GM21528 (cell line): ENCODE results near the gene CNOT6.

ENCODE experiments used
- ATAC-seq: cut with Tn5 transposase; IDR thresholded peaks from one replicate; pipeline ENCODE4 v1.9.1; 2021; ENCODE audit warnings: mild to moderate bottlenecking, moderate library complexity; ENCODE audit not compliant: unreplicated experiment, low FRiP score

The CNOT6 gene

DNA sequence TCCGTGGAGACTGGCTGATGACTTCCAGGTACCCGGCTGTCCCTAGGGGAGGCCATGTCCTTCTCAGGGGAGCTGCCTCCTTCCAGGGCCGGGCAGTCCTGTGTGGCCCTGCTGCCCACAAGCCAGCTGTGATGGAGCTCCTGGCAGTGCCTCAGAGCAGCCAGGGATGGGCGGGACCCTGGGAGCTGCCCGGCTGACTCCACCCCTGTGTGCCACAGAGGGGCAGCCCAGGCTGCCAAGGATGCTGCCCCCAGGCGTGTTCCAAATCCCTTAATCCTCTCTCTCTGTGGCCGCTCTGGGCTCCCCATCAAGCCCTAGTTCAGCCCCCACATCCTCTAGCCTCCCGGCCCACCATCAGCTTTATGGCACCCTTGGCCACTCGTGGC lies 104.1 kb downstream of the CNOT6 start:
- ATAC-seq: no peak

DNA sequence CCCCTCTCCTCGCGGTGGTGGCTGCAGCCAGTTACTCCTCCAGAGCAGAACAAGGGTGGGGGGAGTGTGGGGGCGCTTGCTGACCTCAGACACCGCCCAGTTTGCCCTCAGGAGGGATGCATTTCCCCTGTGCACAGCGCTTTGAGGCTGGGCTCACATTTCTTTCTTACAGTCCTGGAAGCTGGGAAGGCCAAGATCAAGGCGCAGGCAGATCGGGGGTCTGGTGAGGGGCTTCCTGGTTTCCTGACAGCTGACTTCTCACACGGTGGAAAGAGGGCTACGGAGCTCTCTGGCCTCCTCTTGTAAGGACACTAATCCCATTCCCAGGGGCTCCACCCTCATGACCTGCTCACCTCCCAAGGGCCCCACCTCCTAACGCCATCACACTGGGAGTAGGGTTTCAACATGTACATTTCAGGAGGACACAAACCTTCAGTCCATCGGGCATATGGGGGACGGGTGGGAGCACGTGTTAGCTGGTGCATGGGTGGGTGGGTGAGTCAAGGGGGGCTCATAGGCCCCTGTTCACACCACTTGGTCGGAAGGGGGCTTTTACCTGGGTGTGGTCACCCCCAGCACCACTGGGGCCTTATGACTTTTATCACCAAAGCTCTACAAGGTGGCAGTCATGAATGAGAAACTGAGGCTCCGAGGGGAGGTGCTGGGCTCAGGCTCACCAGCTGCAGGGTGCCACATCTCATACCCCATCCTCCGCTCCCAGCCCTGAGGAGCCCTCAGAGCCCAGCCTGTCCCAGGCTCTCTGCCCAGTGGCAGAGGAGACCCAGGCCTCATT lies 104.8 kb downstream of the CNOT6 start:
- no peak for ATAC-seq

DNA sequence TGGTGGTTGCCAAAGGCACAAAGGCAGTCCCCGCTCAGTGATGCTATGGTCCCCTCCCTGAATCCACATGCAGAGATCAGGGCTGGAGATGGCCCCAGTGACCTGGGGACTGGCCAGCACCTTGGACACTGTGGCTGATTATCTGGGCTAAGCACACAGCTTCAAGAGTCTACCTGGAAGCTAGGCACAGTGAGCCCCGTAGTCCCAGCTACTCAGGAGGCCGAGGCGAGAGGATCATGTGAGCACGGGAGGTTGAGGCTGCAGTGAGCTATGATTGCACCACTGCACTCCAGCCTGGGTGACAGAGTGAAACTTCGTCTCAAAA lies 105.4 kb downstream of the CNOT6 start:
- ATAC-seq: no peak

DNA sequence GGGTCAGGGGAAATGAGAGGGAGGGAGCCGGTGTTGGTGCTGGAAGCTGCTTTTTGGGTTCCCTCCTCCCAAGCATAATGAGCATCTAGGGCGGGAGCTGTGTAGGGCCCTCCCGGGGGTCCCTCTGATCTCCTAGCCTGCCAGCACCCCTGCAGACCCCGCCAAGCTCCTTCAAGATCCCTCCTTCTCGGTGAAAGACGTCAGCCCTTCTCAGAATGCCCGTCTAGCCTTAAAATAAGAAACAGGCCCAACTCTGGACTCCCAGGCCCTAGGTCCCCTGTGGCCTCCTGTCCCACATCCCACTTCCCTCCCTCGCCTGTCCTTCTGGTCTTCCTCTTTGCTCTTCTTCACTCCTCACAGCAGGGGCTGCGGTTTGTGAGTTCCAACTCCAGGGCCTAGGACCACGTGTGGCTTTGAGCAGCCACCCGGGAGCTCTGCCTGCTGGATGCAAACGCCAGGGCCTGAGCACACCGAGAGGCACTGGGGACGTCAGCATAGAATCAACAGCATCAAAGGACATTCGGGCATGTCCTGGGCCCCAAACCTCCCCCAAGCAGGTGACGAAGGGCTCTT lies 105.9 kb downstream of the CNOT6 start:
- no peak for ATAC-seq

DNA sequence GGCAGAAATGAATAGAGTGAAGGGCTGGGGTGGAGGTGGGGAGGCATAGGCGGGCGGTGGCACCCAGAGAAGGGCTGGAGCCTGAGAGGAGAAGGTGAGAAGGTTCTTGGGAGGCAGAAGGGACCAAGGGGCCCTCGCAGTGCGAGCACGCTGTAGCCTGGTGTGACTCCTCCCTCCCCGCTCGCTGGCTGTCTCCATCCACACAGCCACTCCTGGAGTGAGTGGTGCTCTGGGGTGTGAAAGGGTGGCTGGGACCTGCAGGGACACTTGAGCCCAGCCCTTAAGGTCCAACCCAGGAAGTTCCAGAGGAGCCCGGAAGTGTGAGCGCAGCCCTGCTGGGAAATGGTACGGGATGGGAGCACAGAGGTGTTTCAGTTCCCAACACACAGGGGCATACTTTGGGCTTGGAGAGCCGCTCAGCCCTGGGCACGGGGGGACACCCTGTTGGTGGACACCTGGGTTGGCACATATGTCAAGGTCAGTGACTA lies 106.4 kb downstream of the CNOT6 start:
- no peak for ATAC-seq

DNA sequence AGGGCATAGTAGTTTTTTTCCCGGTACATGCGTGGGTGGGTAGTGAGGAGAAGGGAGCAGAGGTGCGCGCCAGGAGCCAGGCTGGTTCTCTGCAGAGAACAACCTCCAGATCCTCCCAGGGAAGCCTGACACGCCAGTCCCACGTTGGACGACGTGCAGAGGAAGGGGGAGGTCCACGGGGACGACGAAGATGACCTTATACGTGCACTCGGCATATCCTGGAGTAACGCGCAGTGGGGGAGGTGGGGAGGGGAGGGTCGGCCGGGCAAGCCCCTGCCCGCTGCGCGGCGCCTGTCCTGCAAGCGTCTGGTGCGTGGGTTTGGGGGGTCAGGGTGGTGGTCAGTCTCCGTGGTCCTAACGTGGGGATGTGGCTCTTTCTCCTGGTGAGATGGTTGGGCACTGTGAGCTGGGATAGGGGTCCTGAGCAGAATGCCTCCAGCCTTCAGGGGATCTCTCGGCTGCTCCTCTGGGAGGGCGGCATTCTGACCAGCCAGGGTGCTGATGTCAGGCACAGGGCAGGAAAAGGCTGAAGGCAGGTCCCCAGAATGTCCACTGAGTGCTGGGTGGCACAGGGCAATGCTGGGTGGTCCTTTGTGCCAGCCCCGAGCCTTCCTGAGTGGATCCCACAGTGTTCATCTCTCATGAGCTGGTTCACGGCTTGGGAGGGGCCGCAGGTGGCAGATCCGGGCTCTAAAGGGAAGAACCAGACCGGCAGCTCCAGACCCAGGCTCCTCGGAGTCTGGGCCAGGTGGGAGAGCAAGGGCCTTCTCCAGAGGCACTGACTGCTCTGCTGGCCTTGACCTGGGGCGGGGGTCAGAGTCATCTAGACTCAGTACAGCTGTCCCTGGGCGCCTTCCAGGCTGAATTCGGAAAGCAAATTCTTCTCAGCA lies 107.7 kb downstream of the CNOT6 start:
- no peak for ATAC-seq

DNA sequence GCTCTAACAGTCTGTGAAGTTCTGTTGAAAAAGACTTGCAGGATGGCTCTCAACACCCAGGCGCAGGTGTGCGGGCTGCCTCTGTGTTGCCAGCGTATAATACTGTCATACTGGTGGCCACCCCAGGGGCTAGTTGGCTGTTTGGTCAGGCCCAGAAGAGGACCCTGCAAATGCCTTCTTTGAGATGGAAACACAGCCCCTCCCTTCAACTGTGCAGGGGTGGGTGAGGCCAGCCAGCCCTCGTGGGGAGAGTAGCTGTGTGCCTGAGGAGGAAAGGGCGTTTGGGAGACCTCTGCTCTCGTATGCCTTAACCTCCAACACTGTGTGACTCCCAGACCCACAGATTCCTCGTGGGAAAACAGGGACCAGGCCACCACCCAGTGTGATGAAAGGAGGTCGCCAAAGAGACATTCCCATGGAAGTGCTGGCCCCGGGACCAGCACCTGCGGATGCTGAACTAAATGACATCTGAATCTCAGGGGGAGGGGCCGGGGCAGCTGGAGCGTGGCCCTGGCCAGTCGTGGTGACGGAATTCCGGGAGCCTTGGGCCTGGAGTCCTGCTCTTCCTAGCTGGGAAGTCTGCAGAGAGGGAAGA lies 108.4 kb downstream of the CNOT6 start:
- ATAC-seq: no peak

DNA sequence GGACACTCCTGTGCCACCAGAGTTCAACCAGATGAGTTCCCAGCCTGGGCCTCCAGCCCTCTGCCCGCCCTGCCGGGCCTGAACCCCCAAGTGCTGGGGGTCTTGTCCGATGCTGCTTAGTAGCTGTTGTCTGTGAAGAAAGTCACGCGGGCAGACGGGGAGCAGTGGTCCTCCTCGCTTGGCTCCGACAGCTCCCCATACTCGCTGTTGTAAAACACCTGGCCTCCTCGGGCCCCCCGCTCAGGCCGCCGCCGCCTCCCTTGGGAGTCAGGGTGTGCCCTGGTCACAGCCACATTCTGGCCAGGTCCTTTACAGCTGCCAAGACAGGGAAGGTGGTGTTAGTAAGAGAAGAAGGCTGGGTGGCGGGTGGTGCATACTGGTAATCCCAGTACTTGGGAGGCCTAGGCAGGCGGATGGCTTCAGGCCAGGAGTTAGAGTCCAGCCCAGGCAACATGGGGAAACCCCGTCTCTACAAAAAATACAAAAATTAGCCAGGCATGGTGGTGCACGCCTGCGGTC lies 109.0 kb downstream of the CNOT6 start:
- ATAC-seq: no peak

DNA sequence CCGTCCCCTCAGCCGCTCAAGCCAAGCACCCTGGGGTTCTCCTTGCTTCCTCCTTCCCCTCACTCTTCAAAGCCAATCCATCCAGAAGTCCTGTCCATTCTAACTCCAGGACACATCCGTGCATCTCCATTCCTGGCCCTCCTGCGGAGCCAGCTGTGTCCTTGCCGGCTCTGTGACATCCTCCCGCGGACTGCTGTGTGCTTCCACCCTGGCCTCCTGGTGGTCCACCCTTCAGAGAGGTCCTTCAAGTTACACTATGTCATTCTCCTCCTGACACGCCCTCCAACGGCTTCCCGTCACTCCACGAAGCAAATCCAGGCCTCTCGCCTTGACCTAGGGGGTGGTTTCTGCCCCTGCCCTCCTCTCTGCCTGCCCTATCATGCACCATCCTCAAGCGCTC lies 110.1 kb downstream of the CNOT6 start:
- ATAC-seq: no peak

DNA sequence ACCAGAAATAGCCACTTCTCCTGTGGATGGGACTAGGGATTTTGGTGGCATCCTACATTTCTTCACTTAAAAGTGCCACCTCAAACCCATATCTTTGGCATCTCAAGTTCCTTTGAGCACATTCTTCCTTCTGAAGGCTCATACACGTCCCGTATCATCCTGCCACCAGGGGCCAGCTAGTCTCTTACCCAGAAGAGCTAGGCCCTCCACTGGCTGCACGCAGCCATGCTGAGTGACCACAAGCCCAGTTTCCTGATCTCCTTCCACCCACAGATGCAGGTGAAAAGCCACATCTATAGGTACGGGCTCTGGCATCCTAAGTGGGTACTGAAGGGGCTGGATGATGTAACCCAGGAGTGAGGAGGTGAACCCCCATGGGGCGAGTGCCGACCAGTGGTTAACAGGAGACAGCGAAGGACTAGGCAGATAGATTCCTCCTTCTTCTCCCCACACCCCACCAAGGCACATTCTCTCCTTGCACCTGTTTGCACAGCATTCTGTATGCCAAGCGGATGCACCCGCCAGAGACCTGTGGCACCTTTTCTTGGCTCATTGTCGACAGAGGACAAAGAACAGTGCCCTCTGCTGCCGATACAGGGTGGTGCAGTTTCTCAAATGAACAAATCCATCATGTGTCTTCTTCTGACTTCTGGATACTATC lies 111.5 kb downstream of the CNOT6 start:
- no peak for ATAC-seq

DNA sequence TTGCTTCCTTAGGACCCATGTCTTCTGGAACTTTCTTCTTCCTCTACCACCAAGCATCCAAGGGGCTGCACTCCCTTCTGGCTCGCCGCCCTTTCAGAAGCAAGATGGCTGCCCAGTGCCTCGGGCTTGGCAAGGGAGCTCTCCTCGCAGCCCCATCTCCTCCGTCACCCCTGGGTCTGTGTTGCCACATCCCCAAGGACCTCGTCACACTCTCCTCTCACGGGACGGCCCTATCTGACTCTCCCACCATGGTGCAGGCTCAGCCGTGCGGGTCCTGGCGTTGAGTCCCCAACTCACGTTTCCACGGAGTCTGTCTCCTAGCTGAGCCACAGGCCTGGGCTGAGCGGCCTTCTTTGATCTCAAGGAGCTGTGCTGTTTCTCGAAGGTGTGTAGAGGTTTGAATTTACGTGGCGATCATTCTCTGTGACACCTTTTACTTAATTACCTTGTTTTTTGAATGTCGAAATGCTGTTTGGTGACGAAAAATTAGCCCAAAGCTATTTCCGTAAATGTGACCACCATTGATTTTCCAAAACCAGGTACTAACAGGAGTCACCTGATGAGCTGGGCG lies 112.1 kb downstream of the CNOT6 start:
- ATAC-seq: no peak

DNA sequence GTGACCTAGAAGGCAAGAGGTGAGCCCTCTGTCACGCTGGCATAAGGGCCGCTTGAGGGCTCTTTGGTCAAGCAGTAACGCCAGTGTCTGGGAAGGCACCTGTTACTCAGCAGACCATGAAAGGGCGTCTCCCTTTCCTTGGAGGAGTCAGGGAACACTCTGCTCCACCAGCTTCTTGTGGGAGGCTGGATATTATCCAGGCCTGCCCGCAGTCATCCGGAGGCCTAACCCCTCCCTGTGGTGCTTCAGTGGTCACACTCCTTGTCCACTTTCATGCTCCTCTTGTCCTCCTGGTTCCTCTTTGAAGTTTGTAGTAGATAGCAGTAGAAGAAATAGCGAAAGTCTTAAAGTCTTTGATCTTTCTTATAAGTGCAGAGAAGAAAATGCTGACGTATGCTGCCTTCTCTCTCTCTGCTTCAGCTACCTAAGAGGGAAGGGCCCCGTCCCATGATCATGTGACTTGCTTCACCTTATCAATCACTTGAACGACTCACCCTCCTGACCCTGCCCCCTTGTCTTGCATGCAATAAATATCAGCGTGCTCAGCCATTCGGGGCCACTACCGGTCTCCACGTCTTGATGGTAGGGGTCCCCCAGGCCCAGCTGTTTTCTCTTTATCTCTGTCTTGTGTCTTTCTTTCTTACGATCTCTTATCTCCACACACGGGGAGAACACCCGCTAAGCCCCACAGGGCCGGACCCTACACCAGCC lies 113.8 kb downstream of the CNOT6 start:
- no peak for ATAC-seq

DNA sequence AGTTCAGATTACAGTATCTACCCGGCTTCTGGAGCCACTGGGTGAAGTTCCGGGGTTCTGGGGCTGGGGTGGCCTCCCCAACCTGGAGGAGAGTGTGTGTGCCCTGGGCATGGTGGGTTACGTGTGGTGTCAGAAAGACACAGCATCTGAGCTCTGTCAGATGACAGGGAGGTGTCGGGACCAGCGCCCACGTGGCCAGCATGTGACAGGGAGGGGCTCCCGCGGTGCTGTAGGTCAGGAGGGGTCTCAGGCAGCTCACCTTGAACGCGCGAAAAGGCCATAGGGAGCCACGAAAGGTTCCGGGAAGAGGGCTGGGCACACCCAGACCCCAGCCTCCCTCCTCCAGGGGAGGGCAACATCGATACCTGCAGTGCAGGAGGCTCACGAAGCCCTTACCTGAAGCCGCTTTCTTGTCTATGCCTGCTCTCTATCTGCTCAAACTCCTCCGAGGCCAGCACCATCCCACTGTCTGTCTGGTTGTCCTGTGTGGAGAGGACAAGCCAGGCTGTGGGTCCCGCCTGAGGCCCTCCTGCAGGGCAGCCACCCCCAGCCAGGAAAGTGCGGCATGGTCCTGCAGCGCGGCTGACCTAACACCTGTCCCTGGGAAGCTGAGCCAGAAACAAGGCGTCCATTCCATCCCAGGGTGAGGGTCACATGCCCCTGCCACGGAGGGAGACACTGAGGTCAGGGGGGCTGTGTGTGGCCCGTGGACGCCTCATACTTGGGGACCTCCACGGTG lies 114.6 kb downstream of the CNOT6 start:
- ATAC-seq: no peak

DNA sequence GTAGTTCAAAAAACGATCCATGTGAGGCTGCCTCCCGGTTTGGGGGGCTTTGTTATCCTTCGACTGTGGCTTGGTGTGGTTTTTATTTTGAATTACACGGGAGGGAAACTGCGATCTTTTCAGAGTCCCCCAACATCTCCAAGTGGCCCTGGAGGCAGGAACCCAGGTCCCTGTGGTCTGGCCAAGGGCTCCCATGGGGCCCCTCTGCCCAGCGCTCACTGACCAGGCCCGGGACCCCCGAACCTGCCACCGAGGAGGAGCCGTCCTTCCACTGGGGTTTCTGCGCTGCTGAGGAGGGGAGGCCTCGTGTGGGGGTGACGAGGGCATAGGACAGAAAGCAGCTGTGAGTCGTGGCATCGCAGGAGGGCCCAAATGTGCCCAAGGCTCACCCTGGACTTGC lies 115.2 kb downstream of the CNOT6 start:
- no peak for ATAC-seq

DNA sequence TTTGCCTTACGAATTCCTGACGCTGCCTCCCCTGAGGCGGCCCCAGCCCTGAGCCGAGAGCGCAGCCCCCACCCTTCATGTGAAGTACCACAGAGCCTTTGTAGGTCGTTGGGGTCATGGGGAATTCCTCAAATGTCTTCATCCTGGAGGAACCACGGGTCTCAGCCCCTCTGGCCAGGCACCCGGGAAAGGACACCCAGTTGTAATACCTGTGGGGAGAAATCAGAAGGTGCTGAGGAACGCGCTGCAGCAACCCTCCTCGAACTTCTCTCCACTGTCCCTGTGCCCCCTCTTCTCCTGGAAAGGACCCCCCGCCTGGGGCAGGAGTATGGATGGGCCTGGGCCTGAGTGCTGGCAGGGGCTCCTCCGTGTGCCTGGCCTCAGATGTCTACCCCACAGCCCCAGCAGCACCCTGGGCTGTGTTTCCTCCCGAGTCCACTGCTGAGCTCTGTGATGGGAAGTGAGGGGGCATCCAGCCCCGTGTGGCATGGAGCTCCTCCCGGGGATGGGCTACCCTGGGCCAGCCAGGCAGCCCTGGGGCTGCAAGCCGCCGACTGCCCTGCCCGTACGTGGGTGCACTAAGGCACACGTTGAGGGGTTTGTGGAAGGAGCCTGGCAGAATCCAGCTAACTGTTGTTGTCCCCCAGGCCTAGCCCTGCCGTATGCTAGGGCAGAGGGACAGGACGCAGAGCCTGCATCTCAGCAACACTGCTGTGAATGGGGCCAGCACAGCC lies 115.8 kb downstream of the CNOT6 start:
- ATAC-seq: no peak

DNA sequence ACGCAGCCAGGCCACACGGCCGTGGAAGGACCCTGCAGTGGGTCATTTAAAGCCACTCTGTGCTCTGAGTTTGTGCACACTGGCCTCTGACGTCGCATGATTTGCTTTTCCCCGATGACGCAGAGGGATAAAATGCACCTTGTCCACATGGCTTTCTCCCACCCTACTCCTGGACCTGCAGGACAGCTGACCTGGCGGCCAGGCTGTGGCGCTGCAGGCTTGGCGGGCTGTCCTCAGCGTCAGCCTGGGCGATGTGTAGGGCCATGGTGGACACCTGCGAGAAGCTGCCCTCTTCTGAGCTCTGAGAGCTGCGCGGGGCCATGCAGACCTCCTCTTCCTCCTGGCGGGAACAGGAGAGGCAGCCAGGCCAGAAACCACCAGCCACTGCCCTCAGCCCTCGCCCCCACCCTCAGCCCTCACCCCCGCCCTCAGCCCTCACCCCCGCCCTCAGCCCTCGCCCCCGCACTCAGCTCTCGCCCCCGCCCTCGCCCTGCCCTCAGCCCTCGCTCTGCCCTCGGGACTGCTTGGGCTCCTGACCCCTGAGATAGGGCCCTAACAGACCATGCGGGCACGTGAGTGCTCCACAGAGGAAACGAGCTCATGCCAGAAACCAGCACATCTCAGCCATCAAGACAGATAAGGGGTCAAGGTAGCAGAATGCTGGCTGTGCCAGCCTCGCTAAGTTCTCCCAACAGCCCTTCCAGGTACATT lies 117.1 kb downstream of the CNOT6 start:
- ATAC-seq: no peak

DNA sequence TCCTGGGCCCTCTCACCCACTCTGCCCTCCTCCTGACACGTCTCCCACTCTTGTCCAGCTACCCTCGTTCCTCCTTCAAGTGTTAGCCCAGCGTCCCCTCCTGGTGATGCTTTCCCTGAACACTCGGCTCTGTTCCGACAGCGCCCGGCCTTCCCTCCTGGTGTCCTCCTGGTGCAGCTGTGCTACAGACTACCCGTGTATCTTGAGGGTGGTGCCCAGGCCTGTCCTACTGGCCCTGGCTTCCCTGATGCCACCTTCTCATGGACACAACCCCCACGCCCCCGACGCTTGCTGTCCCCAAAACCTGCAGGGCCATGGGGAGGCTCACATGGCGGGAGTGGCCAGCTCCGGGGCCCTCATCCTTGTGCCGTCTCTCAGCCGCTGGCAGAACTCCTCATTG lies 118.5 kb downstream of the CNOT6 start:
- no peak for ATAC-seq
